HG03175 (cell line): ENCODE measurements around the gene CCDC191.

Source experiments
- ATAC-seq: cut with Tn5 transposase; IDR thresholded peaks from one replicate; pipeline ENCODE4 v1.9.1; 2021; ENCODE audit warnings: mild to moderate bottlenecking, moderate library complexity; ENCODE audit not compliant: unreplicated experiment

The CCDC191 gene

GRCh38 chr3:114056130-114057010, at the start of gene CCDC191, which contains the start of gene QTRT2:
TSS of gene CCDC191 (minus strand) at chr3:114056526. CDS start at chr3:114056466, 60 bp downstream.
TSS of gene QTRT2 (plus strand) at chr3:114056737. CDS start at chr3:114065258, 8,521 bp downstream.
- ATAC-seq = peak; percentile 98

GRCh38 chr3:114104414-114104813, 48.1 kb upstream of the CCDC191 start:
- no peak for ATAC-seq

GRCh38 chr3:114103858-114104257, 47.5 kb upstream of the CCDC191 start:
- ATAC-seq = no peak

GRCh38 chr3:114103181-114103580, 46.9 kb upstream of the CCDC191 start:
- no peak for ATAC-seq

GRCh38 chr3:114101101-114101500, 44.8 kb upstream of the CCDC191 start:
- ATAC-seq = no peak

GRCh38 chr3:114095796-114096195, 39.5 kb upstream of the CCDC191 start:
- ATAC-seq = no peak

- no peak for ATAC-seq
Observed at GRCh38 chr3:114093596-114093995, 37.3 kb upstream of the CCDC191 start.

- ATAC-seq = no peak
Observed at GRCh38 chr3:114093016-114093380, 36.7 kb upstream of the CCDC191 start.

GRCh38 chr3:114092151-114093015, 36.1 kb upstream of the CCDC191 start:
- no peak for ATAC-seq

- no peak for ATAC-seq
Observed at GRCh38 chr3:114089675-114090074, 33.3 kb upstream of the CCDC191 start.

GRCh38 chr3:114086356-114086755, 30.0 kb upstream of the CCDC191 start:
- ATAC-seq = no peak

- ATAC-seq = no peak
Observed at GRCh38 chr3:114083112-114083511, 26.8 kb upstream of the CCDC191 start.

- no peak for ATAC-seq
Observed at GRCh38 chr3:114081037-114081436, 24.7 kb upstream of the CCDC191 start.

- ATAC-seq = no peak
Observed at GRCh38 chr3:114080201-114080600, 23.9 kb upstream of the CCDC191 start.

- ATAC-seq = no peak
Observed at GRCh38 chr3:114079761-114080160, 23.4 kb upstream of the CCDC191 start.

GRCh38 chr3:114078126-114078525, 21.8 kb upstream of the CCDC191 start:
- ATAC-seq = no peak

GRCh38 chr3:114076711-114077110, 20.4 kb upstream of the CCDC191 start:
- no peak for ATAC-seq

- ATAC-seq = no peak
Observed at GRCh38 chr3:114071786-114072185, 15.5 kb upstream of the CCDC191 start.

- ATAC-seq = no peak
Observed at GRCh38 chr3:114068336-114068735, 12.0 kb upstream of the CCDC191 start.

GRCh38 chr3:114067804-114068203, 11.5 kb upstream of the CCDC191 start:
- ATAC-seq = no peak

- no peak for ATAC-seq
Observed at GRCh38 chr3:114060906-114061655, 4.8 kb upstream of the CCDC191 start.
